HG02571 (cell line): Measurements from ENCODE around the gene LAP3.
"Not testable (repeated sequence)": the region's sequence is repeated elsewhere in the genome, so short reads cannot be mapped to it uniquely, and the experiment has no call there.

Experiments
- ATAC-seq: cut with Tn5 transposase; IDR thresholded peaks from one replicate; pipeline ENCODE4 v1.9.1; 2021; ENCODE audit warnings: mild to moderate bottlenecking, moderate library complexity; ENCODE audit not compliant: unreplicated experiment

The LAP3 gene

DNA sequence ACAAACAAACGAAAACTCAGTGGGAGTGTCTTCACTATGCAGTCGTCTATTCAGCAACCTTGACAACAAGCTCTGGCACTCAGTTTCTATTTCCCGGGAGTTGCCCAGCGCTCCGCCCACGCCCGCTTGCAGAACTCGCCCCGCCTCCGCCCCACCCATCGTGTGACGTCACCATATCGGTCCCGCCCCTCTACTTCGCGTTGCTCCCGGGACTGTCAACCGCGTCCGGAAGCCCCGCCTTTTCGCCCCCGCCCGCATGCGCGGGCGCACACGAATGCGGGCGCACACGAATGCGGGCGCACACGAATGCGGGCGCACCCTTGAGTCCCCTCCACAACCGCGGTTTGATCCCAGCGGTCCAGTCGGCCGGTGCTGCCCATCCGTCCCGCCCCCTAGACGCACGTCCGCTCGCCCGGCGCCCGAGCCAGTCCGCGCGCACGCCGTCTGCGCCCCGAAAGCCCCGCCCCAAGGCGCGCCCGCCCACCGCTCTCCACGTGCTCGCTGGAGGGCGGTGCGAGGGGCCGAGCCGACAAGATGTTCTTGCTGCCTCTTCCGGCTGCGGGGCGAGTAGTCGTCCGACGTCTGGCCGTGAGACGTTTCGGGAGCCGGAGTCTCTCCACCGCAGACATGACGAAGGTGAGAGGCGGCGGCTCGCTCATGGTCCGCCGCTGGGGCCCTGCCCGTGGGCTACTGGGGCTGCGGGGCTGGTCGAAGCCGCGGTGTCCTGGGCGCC lies at the start of gene LAP3:
Gene LAP3 (plus strand): TSS at position 267 of the 733 bp plus-strand sequence. CDS start 268 bp downstream, at position 535.
- ATAC-seq, result peak; percentile 81

GRCh38 chr4:17528551-17529165 lies 48.3 kb upstream of the LAP3 start:
- no peak for ATAC-seq

GRCh38 chr4:17531538-17532285 lies 45.3 kb upstream of the LAP3 start:
- ATAC-seq, result no peak

DNA sequence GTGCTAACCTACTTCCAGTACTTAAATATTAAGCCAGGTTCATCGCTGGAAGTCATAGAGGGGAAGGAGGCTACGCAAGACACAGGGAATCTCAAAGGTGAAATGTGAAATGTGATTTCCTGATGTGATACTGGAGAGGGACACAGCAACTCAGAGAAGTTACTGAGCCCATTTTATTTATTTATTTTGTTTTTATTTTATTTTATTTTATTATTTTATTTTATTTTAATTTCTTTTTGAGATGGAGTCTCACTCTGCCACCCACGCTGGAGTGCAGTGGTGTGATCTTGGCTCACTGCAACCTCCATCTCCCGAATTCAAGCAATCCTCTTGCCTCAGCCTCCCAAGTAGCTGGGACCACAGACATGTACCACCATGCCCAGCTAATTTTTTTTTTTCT lies 42.3 kb upstream of the LAP3 start:
- ATAC-seq, result no peak

DNA sequence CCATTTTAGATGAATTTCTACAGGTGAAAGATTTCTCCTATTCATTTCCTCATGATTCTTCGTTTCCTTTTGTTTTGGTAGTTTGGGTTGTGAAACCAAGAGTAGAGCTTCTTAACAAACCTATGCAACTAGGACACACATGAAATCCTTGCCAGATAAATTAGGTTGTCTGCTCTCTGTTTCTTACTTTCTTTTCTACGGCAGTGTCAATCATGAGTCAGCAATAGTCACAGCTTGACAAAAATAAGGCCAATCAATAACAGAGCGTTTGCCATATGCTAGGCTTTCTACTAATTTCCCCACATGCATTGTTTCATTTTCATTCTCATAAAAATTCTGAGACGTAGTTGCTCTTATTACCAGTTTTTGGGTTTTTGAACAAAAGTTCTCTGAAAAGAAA lies 41.8 kb upstream of the LAP3 start:
- no peak for ATAC-seq

GRCh38 chr4:17535906-17536305 lies 41.1 kb upstream of the LAP3 start:
- no peak for ATAC-seq

GRCh38 chr4:17537060-17537459 lies 39.9 kb upstream of the LAP3 start:
- not testable (repeated sequence) for ATAC-seq

GRCh38 chr4:17544205-17544604 lies 32.8 kb upstream of the LAP3 start:
- no peak for ATAC-seq

DNA sequence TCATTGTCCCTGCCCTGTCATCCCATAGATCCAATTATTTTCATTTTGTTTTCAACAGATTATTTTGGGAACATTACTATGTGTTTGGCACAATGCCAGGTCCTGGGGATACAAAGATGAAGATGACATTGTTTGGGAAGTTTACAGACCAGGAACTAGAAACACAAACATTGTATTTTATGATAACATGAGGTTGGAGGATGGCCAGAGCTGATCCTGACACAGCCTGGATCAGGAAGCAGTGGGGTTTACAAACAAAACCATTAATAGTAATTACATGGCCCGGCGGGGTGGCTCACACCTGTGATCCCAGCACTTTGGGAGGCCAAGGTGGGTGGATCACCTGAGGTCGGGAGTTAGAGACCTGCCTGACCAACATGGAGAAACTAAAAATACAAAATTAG lies 32.2 kb upstream of the LAP3 start:
- ATAC-seq, result no peak

- no peak for ATAC-seq
Observed at GRCh38 chr4:17545374-17546140, 31.4 kb upstream of the LAP3 start.

GRCh38 chr4:17546222-17546621 lies 30.8 kb upstream of the LAP3 start:
- no peak for ATAC-seq

GRCh38 chr4:17546678-17547077 lies 30.3 kb upstream of the LAP3 start:
- ATAC-seq, result no peak

GRCh38 chr4:17550549-17550948 lies 26.4 kb upstream of the LAP3 start:
- ATAC-seq, result no peak

GRCh38 chr4:17552427-17552826 lies 24.6 kb upstream of the LAP3 start:
- no peak for ATAC-seq

DNA sequence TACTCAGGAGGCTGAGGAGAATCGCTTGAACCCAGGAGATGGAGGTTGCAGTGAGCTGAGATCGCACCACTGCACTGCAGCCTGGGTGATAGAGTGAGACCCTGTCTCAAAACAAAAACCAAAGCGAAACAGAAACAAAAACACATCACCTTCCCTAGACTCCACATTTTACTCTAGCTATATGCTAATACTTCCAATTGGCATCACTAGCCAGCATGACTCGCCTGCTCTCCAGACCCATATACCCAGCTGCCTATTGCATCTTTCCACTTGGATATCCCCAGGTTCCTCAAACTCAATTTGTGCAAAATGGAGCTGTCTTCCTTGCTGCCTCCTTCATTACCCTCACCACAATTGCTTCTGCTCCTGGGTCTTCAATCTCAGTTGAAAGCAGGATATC lies 22.4 kb upstream of the LAP3 start:
- ATAC-seq, result no peak

- no peak for ATAC-seq
Observed at GRCh38 chr4:17556498-17556897, 20.5 kb upstream of the LAP3 start.

DNA sequence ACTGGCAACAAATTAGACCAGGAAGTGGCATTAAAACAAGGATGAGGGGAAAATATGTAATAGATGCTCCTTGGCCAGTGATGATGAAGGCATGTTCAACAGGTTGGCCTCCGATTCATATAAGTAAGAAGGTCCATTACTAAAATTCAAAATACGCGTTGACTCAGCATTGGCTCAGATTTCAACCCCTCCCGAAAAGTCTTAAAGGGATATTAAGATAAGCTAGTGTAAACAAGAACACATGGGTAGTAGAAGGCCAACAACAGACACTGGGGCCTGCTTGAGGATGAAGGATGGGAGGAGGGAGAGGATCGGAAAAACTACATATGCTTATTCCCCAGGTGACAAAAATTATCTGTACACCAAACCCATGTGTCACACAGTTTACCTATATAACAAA lies 19.1 kb upstream of the LAP3 start:
- no peak for ATAC-seq

GRCh38 chr4:17558941-17559708 lies 17.9 kb upstream of the LAP3 start:
- ATAC-seq, result no peak

- ATAC-seq, result no peak
Observed at GRCh38 chr4:17559709-17560048, 17.3 kb upstream of the LAP3 start.

- no peak for ATAC-seq
Observed at GRCh38 chr4:17560065-17560673, 16.8 kb upstream of the LAP3 start.
